Tibial nerve (tissue), 4 donors: ENCODE measurements around the gene MRPL47. TPM values are rescaled to one million over a fixed set of nuclear protein-coding genes. Genes with fewer than 3 reads are reported as not detected.

Experiments
- DNase-seq, 2 donors: peaks; one replicate each; pipeline ENCODE4 v3.0.0-alpha.2; 2019; ENCODE audit warnings: low spot score in 2 of 2
- H3K27ac ChIP-seq, 4 donors: fragments of 200-600 bp; sonication (generic) in 3 of 4; one replicate each; pipeline ENCODE4 v1.5.1; 2017 to 2019; ENCODE audit warnings: mild to moderate bottlenecking in 1 of 4
- H3K27me3 ChIP-seq, 2 donors: fragments of 200-600 bp; sonication (generic) in 1 of 2; one replicate each; pipeline versions ENCODE4 v1.5.1 to v1.6.0; 2017 to 2019
- H3K36me3 ChIP-seq, 3 donors: fragments of 200-600 bp; sonication (generic); one replicate each; pipeline ENCODE4 v1.5.1; 2018 to 2019
- H3K4me1 ChIP-seq, 4 donors: fragments of 200-600 bp; sonication (generic) in 3 of 4; one replicate each; pipeline ENCODE4 v1.5.1; 2017 to 2019
- H3K4me3 ChIP-seq, 4 donors: fragments of 200-600 bp; sonication (generic) in 3 of 4; one replicate each; pipeline ENCODE4 v1.5.1; 2017 to 2019; ENCODE audit warnings: mild to moderate bottlenecking in 1 of 4, moderate library complexity in 1 of 4
- H3K9me3 ChIP-seq, 4 donors: fragments of 200-600 bp; sonication (generic) in 3 of 4; one replicate each; pipeline ENCODE4 v1.5.1; 2017 to 2019
- CTCF ChIP-seq, 5 experiments: fragments of 200-600 bp in 3 of 5; fragments of 450-650 bp in 2 of 5; sonication (generic) in 3 of 5; IDR thresholded peaks; one replicate each; pipeline ENCODE4 v1.5.1; 2016 to 2019; ENCODE audit warnings: antibody characterized with exemption in 5 of 5, mild to moderate bottlenecking in 3 of 5, moderate library complexity in 2 of 5
- EP300 ChIP-seq, 2 donors: sonication (generic); formaldehyde crosslinking; IDR thresholded peaks; one replicate each; pipeline ENCODE4 v1.6.1; 2017; ENCODE audit warnings: antibody characterized with exemption in 2 of 2, mild to moderate bottlenecking in 1 of 2
- POLR2A ChIP-seq, 2 donors: fragments of 450-650 bp; IDR thresholded peaks; one replicate each; pipeline ENCODE4 v1.6.1; 2017; ENCODE audit warnings: antibody characterized with exemption in 2 of 2, mild to moderate bottlenecking in 2 of 2, moderate library complexity in 2 of 2
- WGBS, 2 donors: methylation state at CpG; one replicate each; pipeline ENCODE4 v1.1.5; 2018; 5-methylcytosine and 5-hydroxymethylcytosine counted together
- total RNA-seq, 4 donors: library from RNA; depleted of rRNA; stranded (reverse); fragments of >200 nt; gene quantifications; one replicate each; pipeline ENCODE4 v1.1.0, GENCODE V29; 2016

The MRPL47 gene
- 10 to 100 TPM; 14.9 to 22.2 (median 21.0) TPM for total RNA-seq

- peaks cover 0 to 26% (median 3%) of the 10 kb centered on the region in 3 donors for H3K36me3 ChIP-seq
- TF ChIP-seq EP300 (IDR thresholded peaks at IDR 0.05) (peak; percentile 59 to 96), POLR2A (IDR thresholded peaks at IDR 0.05) (peak; percentile 40 to 73), CTCF (IDR thresholded peaks at IDR 0.05) (peak in 1 of 5 experiments; percentile 36)
- DNase-seq: peak; percentile 86 to 96
- no peaks in the 10 kb centered on the region for H3K27me3 ChIP-seq
- H3K4me3 ChIP-seq: peak within 1 kb of the TSS; percentile 77 to 84 (median 78)
- no peaks in the 10 kb centered on the region for H3K9me3 ChIP-seq
- peak within 1 kb of the TSS; percentile 75 to 93 (median 90) for H3K27ac ChIP-seq
- WGBS, 2 donors: 1% methylated on average over 45 of the region's 45 CpGs
- H3K4me1 ChIP-seq: peaks cover 0 to 40% (median 7%) of the 10 kb centered on the region in 4 donors
These were observed at the start of gene MRPL47, which contains the start of gene NDUFB5 for GRCh38 chr3:179604321-179605078. TSS of gene MRPL47 (minus strand) at chr3:179604638. CDS start at chr3:179604624, 14 bp downstream. TSS of gene NDUFB5 (plus strand) at chr3:179604794. CDS start at chr3:179604816, 22 bp downstream.

- peak; percentile 42 to 46 for DNase-seq
- Histone ChIP-seq H3K27ac (peak overlapping the region; percentile 62 to 94 (median 90)), H3K9me3 (no peaks in the 10 kb centered on the region), H3K4me3 (peak overlapping the region; percentile 60 to 89 (median 84)), H3K27me3 (no peaks in the 10 kb centered on the region), H3K4me1 (peaks cover 0 to 22% (median 0%) of the 10 kb centered on the region in 4 donors), H3K36me3 (no peaks in the 10 kb centered on the region)
- 0 to 1% methylated on average over 27 to 71 of the region's 77 CpGs for WGBS, 2 donors
- TF ChIP-seq CTCF (IDR thresholded peaks at IDR 0.05): no peak
- TF ChIP-seq EP300 (IDR thresholded peaks at IDR 0.05): peak in 1 of 2 donors; percentile 65
These were observed 48.8 kb upstream of the MRPL47 start for GRCh38 chr3:179653096-179653797.

- H3K27ac ChIP-seq: peak within 1 kb of the TSS; percentile 62 to 94 (median 90)
- DNase-seq: peak in 1 of 2 donors; percentile 36
- TF ChIP-seq POLR2A (IDR thresholded peaks at IDR 0.05) (no peak), EP300 (IDR thresholded peaks at IDR 0.05) (peak in 1 of 2 donors; percentile 22), CTCF (IDR thresholded peaks at IDR 0.05) (peak in 2 of 5 experiments; percentile 20 to 26)
These were observed 48.1 kb upstream of the MRPL47 start, which contains the start of gene USP13 for GRCh38 chr3:179652447-179653095. TSS of gene USP13 (plus strand) at chr3:179653040. CDS start at chr3:179653226, 186 bp downstream.

GRCh38 chr3:179651687-179652446 is 47.4 kb upstream of the MRPL47 start:
- Histone ChIP-seq H3K4me3 (peak overlapping the region; percentile 57 to 89 (median 70)), H3K4me1 (peaks cover 0 to 20% (median 0%) of the 10 kb centered on the region in 4 donors), H3K27me3 (no peaks in the 10 kb centered on the region), H3K36me3 (no peaks in the 10 kb centered on the region), H3K9me3 (no peaks in the 10 kb centered on the region), H3K27ac (peak overlapping the region in 3 of 4 donors; percentile 89 to 94 (median 90))
- TF ChIP-seq POLR2A (IDR thresholded peaks at IDR 0.05) (no peak), EP300 (IDR thresholded peaks at IDR 0.05) (no peak), CTCF (IDR thresholded peaks at IDR 0.05) (no peak)
- no peak for DNase-seq
- 46 to 49% methylated on average over 11 of the region's 11 CpGs for WGBS, 2 donors

More at GRCh38 chr3:179652447-179653095, 48.1 kb upstream of the MRPL47 start, which contains the start of gene USP13:
- Histone ChIP-seq H3K36me3 (no peaks in the 10 kb centered on the region), H3K4me3 (peak within 1 kb of the TSS; percentile 60 to 89 (median 84)), H3K9me3 (no peaks in the 10 kb centered on the region), H3K4me1 (peaks cover 0 to 20% (median 0%) of the 10 kb centered on the region in 4 donors), H3K27me3 (no peaks in the 10 kb centered on the region)
- 0 to 1% methylated on average over 23 to 46 of the region's 56 CpGs for WGBS, 2 donors
